H9 (cell line): ENCODE measurements around the gene HADH. TPM values are rescaled to one million over a fixed set of nuclear protein-coding genes. Genes with fewer than 3 reads are reported as not detected.

Experiments used
- DNase-seq: peaks from one replicate; pipeline ENCODE4 v3.0.0-alpha.2; 2017
- H2AFZ ChIP-seq: one replicate; pipeline ENCODE4 v1.6.1; 2013; ENCODE audit warnings: mild to moderate bottlenecking, low read length, control low read depth, moderate library complexity
- H2AK5ac ChIP-seq: 2 replicates; pipeline ENCODE4 v1.6.1; 2013; ENCODE audit warnings: low read length, control low read depth, mixed read lengths; ENCODE audit not compliant: insufficient read length
- H2BK120ac ChIP-seq: one replicate; pipeline ENCODE4 v1.6.1; 2013; ENCODE audit warnings: low read depth, mild to moderate bottlenecking, low read length, control low read depth, inconsistent platforms; ENCODE audit not compliant: poor library complexity, severe bottlenecking
- H2BK12ac ChIP-seq: 2 replicates; pipeline ENCODE4 v1.6.1; 2013; ENCODE audit warnings: low read length, control low read depth, mixed read lengths, low read depth; ENCODE audit not compliant: insufficient read length
- H2BK15ac ChIP-seq: 2 replicates; pipeline ENCODE4 v1.6.1; 2013; ENCODE audit warnings: low read depth, low read length, control low read depth
- H2BK20ac ChIP-seq: one replicate; pipeline ENCODE4 v1.6.1; 2013; ENCODE audit warnings: low read depth, mild to moderate bottlenecking, low read length, control low read depth, inconsistent platforms; ENCODE audit not compliant: poor library complexity, severe bottlenecking
- H2BK5ac ChIP-seq: 2 replicates; pipeline ENCODE4 v1.6.1; 2013; ENCODE audit warnings: low read length, control low read depth, mixed read lengths; ENCODE audit not compliant: insufficient read length
- H3K14ac ChIP-seq: 2 replicates; pipeline ENCODE4 v1.6.1; 2013; ENCODE audit warnings: low read length, control low read depth; ENCODE audit not compliant: insufficient read depth
- H3K18ac ChIP-seq: 2 replicates; pipeline ENCODE4 v1.6.1; 2013; ENCODE audit warnings: low read depth, mild to moderate bottlenecking, mixed read lengths, low read length, control low read depth; ENCODE audit not compliant: insufficient read length
- H3K23ac ChIP-seq: 2 replicates; pipeline ENCODE4 v1.6.1; 2013; ENCODE audit warnings: low read length, control low read depth, mixed read lengths, low read depth; ENCODE audit not compliant: insufficient read length
- H3K23me2 ChIP-seq: 2 replicates; pipeline ENCODE4 v1.6.1; 2013; ENCODE audit warnings: low read depth, mild to moderate bottlenecking, mixed read lengths, low read length, control low read depth; ENCODE audit not compliant: insufficient read length, poor library complexity, severe bottlenecking
- H3K27ac ChIP-seq: 2 replicates; pipeline ENCODE4 v1.5.1; 2013; ENCODE audit warnings: low read length, control low read depth, mixed read lengths, low read depth; ENCODE audit not compliant: insufficient read length
- H3K27me3 ChIP-seq: 2 replicates; pipeline ENCODE4 v1.6.1; 2013; ENCODE audit warnings: low read length, control low read depth, inconsistent platforms; ENCODE audit not compliant: insufficient read depth
- H3K4ac ChIP-seq: 2 replicates; pipeline ENCODE4 v1.6.1; 2013; ENCODE audit warnings: low read depth, mild to moderate bottlenecking, control low read depth, inconsistent platforms, low read length, moderate library complexity
- H3K4me1 ChIP-seq: 2 replicates; pipeline ENCODE4 v1.6.1; 2013; ENCODE audit warnings: low read length, control low read depth, inconsistent platforms; ENCODE audit not compliant: insufficient read depth
- H3K4me2 ChIP-seq: 2 replicates; pipeline ENCODE4 v1.6.1; 2013; ENCODE audit warnings: low read length, control low read depth, mixed read lengths; ENCODE audit not compliant: insufficient read length, insufficient read depth
- H3K56ac ChIP-seq: 2 replicates; pipeline ENCODE4 v1.6.1; 2013; ENCODE audit warnings: low read depth, mild to moderate bottlenecking, mixed read lengths, low read length, control low read depth; ENCODE audit not compliant: insufficient read length
- H3K79me1 ChIP-seq: 2 replicates; pipeline ENCODE4 v1.6.1; 2013; ENCODE audit warnings: low read depth, mild to moderate bottlenecking, moderate library complexity, low read length, control low read depth, inconsistent platforms; ENCODE audit not compliant: insufficient read depth, poor library complexity, severe bottlenecking
- H3K79me2 ChIP-seq: 2 replicates; pipeline ENCODE4 v1.6.1; 2013; ENCODE audit warnings: low read length, control low read depth, inconsistent platforms; ENCODE audit not compliant: insufficient read depth
- H3K9ac ChIP-seq: 2 replicates; pipeline ENCODE4 v1.6.1; 2013; ENCODE audit warnings: low read length, control low read depth, mixed read lengths; ENCODE audit not compliant: insufficient read length; ENCODE audit errors: extremely low read depth
- H3K9me3 ChIP-seq: one replicate; pipeline ENCODE4 v1.6.1; 2013; ENCODE audit warnings: low read depth, low read length, inconsistent platforms; ENCODE audit not compliant: control insufficient read depth
- H3T11ph ChIP-seq: one replicate; pipeline ENCODE4 v1.6.1; 2013; ENCODE audit warnings: mild to moderate bottlenecking, low read length, control low read depth, inconsistent platforms
- H4K20me1 ChIP-seq: one replicate; pipeline ENCODE4 v1.6.1; 2013; ENCODE audit not compliant: control insufficient read depth, insufficient read length, insufficient read depth
- H4K5ac ChIP-seq: 2 replicates; pipeline ENCODE4 v1.6.1; 2013; ENCODE audit warnings: low read depth, mild to moderate bottlenecking, mixed read lengths, low read length, control low read depth; ENCODE audit not compliant: insufficient read length
- H4K8ac ChIP-seq: replicated peaks from 2 replicates; pipeline ENCODE4 v1.6.1; 2013; ENCODE audit warnings: low read length, control low read depth, mixed read lengths, low read depth; ENCODE audit not compliant: insufficient read length
- H4K91ac ChIP-seq: 2 replicates; pipeline ENCODE4 v1.6.1; 2013; ENCODE audit warnings: low read depth, mild to moderate bottlenecking, moderate library complexity, mixed read lengths, low read length, control low read depth; ENCODE audit not compliant: insufficient read length
- H3K27ac Mint-ChIP-seq, 3 experiments: 2 replicates in 2 of 3; 3 replicates in 1 of 3; pipeline ENCODE4 v1.8.0; 2020 to 2021; ENCODE audit warnings: mixed read lengths in 3 of 3, mild to moderate bottlenecking in 1 of 3, moderate library complexity in 1 of 3
- H3K27me3 Mint-ChIP-seq: 2 replicates; pipeline ENCODE4 v1.8.0; 2021; ENCODE audit warnings: low read depth, mild to moderate bottlenecking, moderate library complexity, mixed read lengths
- H3K36me3 Mint-ChIP-seq, 3 experiments: 2 replicates in 2 of 3; 3 replicates in 1 of 3; pipeline ENCODE4 v1.8.0; 2020 to 2021; ENCODE audit warnings: low read depth in 3 of 3, mixed read lengths in 3 of 3; ENCODE audit not compliant: insufficient read depth in 1 of 3
- H3K4me1 Mint-ChIP-seq, 2 experiments: 2 replicates each; pipeline ENCODE4 v1.8.0; 2020; ENCODE audit warnings: mixed read lengths in 2 of 2
- H3K4me3 Mint-ChIP-seq, 2 experiments: 2 replicates in 1 of 2; 3 replicates in 1 of 2; pipeline ENCODE4 v1.8.0; 2020 to 2021; ENCODE audit warnings: mild to moderate bottlenecking in 2 of 2, mixed read lengths in 2 of 2, moderate library complexity in 1 of 2
- H3K9me3 Mint-ChIP-seq, 2 experiments: 2 replicates in 1 of 2; 3 replicates in 1 of 2; pipeline ENCODE4 v1.8.0; 2020; ENCODE audit warnings: mild to moderate bottlenecking in 2 of 2, mixed read lengths in 2 of 2, moderate library complexity in 1 of 2
- total RNA-seq: library from RNA; stranded (reverse); gene quantifications from 2 replicates; pipeline ENCODE4 v1.2.1, GENCODE V29; 2021
- TF ChIP-seq, protein P1 (sequence below): fragments of 200-600 bp; sonication (generic); conservative IDR thresholded peaks from 3 replicates; pipeline ENCODE4 v1.8.0; 2021; ENCODE audit warnings: antibody characterized with exemption, mild to moderate bottlenecking

Gene HADH
- total RNA-seq, 1 experiment from 2014 or later = 44.4 TPM

GRCh38 chr4:108033348-108033747 is 43.7 kb downstream of the HADH start:
- H3K18ac ChIP-seq = no peak overlapping the region
- H3K79me2 ChIP-seq = no peaks in the 10 kb centered on the region
- H2BK5ac ChIP-seq = no peak overlapping the region
- no peak overlapping the region for H3K4ac ChIP-seq
- no peak overlapping the region for H4K5ac ChIP-seq
- no peak overlapping the region for H3K27ac ChIP-seq
- H3K14ac ChIP-seq = no peak overlapping the region
- H2BK20ac ChIP-seq = no peak overlapping the region
- H3K9me3 Mint-ChIP-seq = no peaks in the 10 kb centered on the region
- H3K4me2 ChIP-seq = no peak overlapping the region
- H2AK5ac ChIP-seq = no peak overlapping the region
- H3K27me3 ChIP-seq = no peaks in the 10 kb centered on the region
- H3K56ac ChIP-seq = no peak overlapping the region
- H3K4me1 Mint-ChIP-seq = peaks cover 2 to 6% of the 10 kb centered on the region in 2 experiments; a peak in 1 of 4 replicates
- H3K79me1 ChIP-seq = no peaks in the 10 kb centered on the region
- no peak overlapping the region for H4K8ac ChIP-seq
- no peak overlapping the region for H3K27ac Mint-ChIP-seq
- H3K4me3 Mint-ChIP-seq = no peak overlapping the region
- TF ChIP-seq, protein P1, sequence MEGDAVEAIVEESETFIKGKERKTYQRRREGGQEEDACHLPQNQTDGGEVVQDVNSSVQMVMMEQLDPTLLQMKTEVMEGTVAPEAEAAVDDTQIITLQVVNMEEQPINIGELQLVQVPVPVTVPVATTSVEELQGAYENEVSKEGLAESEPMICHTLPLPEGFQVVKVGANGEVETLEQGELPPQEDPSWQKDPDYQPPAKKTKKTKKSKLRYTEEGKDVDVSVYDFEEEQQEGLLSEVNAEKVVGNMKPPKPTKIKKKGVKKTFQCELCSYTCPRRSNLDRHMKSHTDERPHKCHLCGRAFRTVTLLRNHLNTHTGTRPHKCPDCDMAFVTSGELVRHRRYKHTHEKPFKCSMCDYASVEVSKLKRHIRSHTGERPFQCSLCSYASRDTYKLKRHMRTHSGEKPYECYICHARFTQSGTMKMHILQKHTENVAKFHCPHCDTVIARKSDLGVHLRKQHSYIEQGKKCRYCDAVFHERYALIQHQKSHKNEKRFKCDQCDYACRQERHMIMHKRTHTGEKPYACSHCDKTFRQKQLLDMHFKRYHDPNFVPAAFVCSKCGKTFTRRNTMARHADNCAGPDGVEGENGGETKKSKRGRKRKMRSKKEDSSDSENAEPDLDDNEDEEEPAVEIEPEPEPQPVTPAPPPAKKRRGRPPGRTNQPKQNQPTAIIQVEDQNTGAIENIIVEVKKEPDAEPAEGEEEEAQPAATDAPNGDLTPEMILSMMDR = no peak
- H2BK15ac ChIP-seq = no peak overlapping the region
- no peak for DNase-seq
- H3T11ph ChIP-seq = no peak overlapping the region
- H2AFZ ChIP-seq = no peak overlapping the region
- no peaks in the 10 kb centered on the region for H3K23me2 ChIP-seq
- no peak overlapping the region for H2BK120ac ChIP-seq
- no peaks in the 10 kb centered on the region for H4K20me1 ChIP-seq
- peaks cover 19 to 40% (median 36%) of the 10 kb centered on the region in 3 experiments for H3K36me3 Mint-ChIP-seq
- H3K9me3 ChIP-seq = no peaks in the 10 kb centered on the region
- H3K4me1 ChIP-seq = no peaks in the 10 kb centered on the region
- H3K23ac ChIP-seq = no peak overlapping the region
- H3K27me3 Mint-ChIP-seq = no peaks in the 10 kb centered on the region
- no peak overlapping the region for H3K9ac ChIP-seq
- no peak overlapping the region for H4K91ac ChIP-seq
- no peak overlapping the region for H2BK12ac ChIP-seq
